ENCODE results near the gene SP110.

GRCh38 chr2:230144355-230144754 is 75.4 kb downstream of the SP110 start:
- TF ChIP-seq EZH2 (IDR thresholded peaks at IDR 0.05; ENCODE audit: low read depth, low read length, severe bottlenecking) (no peak), TAF1 (IDR thresholded peaks at IDR 0.05; ENCODE audit: low read depth, low read length) (no peak)
- TF ChIP-seq, protein P1, sequence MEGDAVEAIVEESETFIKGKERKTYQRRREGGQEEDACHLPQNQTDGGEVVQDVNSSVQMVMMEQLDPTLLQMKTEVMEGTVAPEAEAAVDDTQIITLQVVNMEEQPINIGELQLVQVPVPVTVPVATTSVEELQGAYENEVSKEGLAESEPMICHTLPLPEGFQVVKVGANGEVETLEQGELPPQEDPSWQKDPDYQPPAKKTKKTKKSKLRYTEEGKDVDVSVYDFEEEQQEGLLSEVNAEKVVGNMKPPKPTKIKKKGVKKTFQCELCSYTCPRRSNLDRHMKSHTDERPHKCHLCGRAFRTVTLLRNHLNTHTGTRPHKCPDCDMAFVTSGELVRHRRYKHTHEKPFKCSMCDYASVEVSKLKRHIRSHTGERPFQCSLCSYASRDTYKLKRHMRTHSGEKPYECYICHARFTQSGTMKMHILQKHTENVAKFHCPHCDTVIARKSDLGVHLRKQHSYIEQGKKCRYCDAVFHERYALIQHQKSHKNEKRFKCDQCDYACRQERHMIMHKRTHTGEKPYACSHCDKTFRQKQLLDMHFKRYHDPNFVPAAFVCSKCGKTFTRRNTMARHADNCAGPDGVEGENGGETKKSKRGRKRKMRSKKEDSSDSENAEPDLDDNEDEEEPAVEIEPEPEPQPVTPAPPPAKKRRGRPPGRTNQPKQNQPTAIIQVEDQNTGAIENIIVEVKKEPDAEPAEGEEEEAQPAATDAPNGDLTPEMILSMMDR (IDR thresholded peaks at IDR 0.05; ENCODE audit: control extremely low read depth in 1 of 3, insufficient read depth in 1 of 3, low read depth in 1 of 3, low read length in 3 of 3): no peak
